Natural killer cell (primary cell): ENCODE measurements around the gene NOL3. TPM values are rescaled to one million over a fixed set of nuclear protein-coding genes. Genes with fewer than 3 reads are reported as not detected.
A peak's percentile ranks its signal among the peaks of the same experiment; 100 is the strongest.

Source experiments
- ATAC-seq, 3 donors: fragments of 150-1000 bp in 2 of 3; fragments of 200-7000 bp in 1 of 3; cut with Tn5 transposase; 1 replicate in 1 of 3; 2 replicates in 2 of 3; pipeline ENCODE4 v1.10.0; 2021; ENCODE audit warnings: mild to moderate bottlenecking in 2 of 3, moderate library complexity in 2 of 3
- DNase-seq, 2 donors: peaks; one replicate each; pipeline versions ENCODE4 v3.0.0 to v3.0.0-alpha.2; 2013 to 2021; ENCODE audit warnings: mixed read lengths in 1 of 2
- H3K27ac ChIP-seq: one replicate; pipeline ENCODE4 v1.5.1; 2013; ENCODE audit warnings: mild to moderate bottlenecking, low read length
- H3K27me3 ChIP-seq: one replicate; pipeline ENCODE4 v1.6.1; 2013; ENCODE audit warnings: low read length; ENCODE audit not compliant: control insufficient read depth, insufficient read depth
- H3K36me3 ChIP-seq: one replicate; pipeline ENCODE4 v1.6.1; 2013; ENCODE audit warnings: low read length; ENCODE audit not compliant: control insufficient read depth, insufficient read depth
- H3K4me1 ChIP-seq: one replicate; pipeline ENCODE4 v1.6.1; 2013; ENCODE audit warnings: low read length; ENCODE audit not compliant: control insufficient read depth, insufficient read depth
- H3K4me3 ChIP-seq: one replicate; pipeline ENCODE4 v1.5.1; 2013; ENCODE audit warnings: low read length
- H3K9me3 ChIP-seq: one replicate; pipeline ENCODE4 v1.6.1; 2013; ENCODE audit warnings: low read length; ENCODE audit not compliant: control insufficient read depth, insufficient read depth
- H3K27ac Mint-ChIP-seq, 2 donors: one replicate each; pipeline ENCODE4 v1.8.0; 2022; ENCODE audit warnings: mild to moderate bottlenecking in 2 of 2, mixed read lengths in 2 of 2, moderate library complexity in 1 of 2
- H3K27me3 Mint-ChIP-seq, 2 donors: one replicate each; pipeline ENCODE4 v1.8.0; 2022; ENCODE audit warnings: low read depth in 2 of 2, mixed read lengths in 2 of 2
- H3K36me3 Mint-ChIP-seq: one replicate; pipeline ENCODE4 v1.8.0; 2022; ENCODE audit warnings: mixed read lengths
- H3K4me1 Mint-ChIP-seq, 2 donors: one replicate each; pipeline ENCODE4 v1.8.0; 2022; ENCODE audit warnings: mixed read lengths in 2 of 2
- H3K4me3 Mint-ChIP-seq: one replicate; pipeline ENCODE4 v1.8.0; 2022; ENCODE audit warnings: mild to moderate bottlenecking, moderate library complexity, mixed read lengths
- H3K9me3 Mint-ChIP-seq, 2 donors: one replicate each; pipeline ENCODE4 v1.8.0; 2022; ENCODE audit warnings: mixed read lengths in 2 of 2
- CTCF ChIP-seq: fragments of 200-600 bp; IDR thresholded peaks from one replicate; pipeline ENCODE4 v1.8.0; 2022; ENCODE audit warnings: antibody characterized with exemption
- WGBS: methylation state at CpG from one replicate; pipeline ENCODE4 v1.1.7; 2013; ENCODE audit warnings: missing lambda C conversion rate; ENCODE audit not compliant: insufficient coverage; 5-methylcytosine and 5-hydroxymethylcytosine counted together
- intact Hi-C: fragments of 100-400 bp; cut with micrococcal nuclease; formaldehyde crosslinking; loops from one replicate; pipeline ENCODE4 v1.14.2; 2022
- total RNA-seq, 4 donors: library from RNA; stranded (reverse); fragments of 120-200 nt in 1 of 4; gene quantifications; one replicate each; pipeline versions ENCODE4 v1.2.3 to v1.2.4, GENCODE V29; 2013 to 2022

Gene NOL3
- total RNA-seq, 3 donors from 2014 or later (not counting 1 experiment from before 2014, with no cell fraction given) = 0.88 to 1.3 (median 1.3) TPM

- no peak for ATAC-seq
- peaks cover 14% of the 10 kb centered on the region for H3K36me3 Mint-ChIP-seq
These were observed 22.5 kb downstream of the NOL3 start for GRCh38 chr16:67192781-67193361.

GRCh38 chr16:67193536-67193935 lies 23.2 kb downstream of the NOL3 start:
- Histone ChIP-seq H3K27ac (no peak overlapping the region), H3K4me3 (no peak overlapping the region), H3K27me3 (no peaks in the 10 kb centered on the region), H3K4me1 (peaks cover 25% of the 10 kb centered on the region), H3K9me3 (no peaks in the 10 kb centered on the region), H3K36me3 (peaks cover 42% of the 10 kb centered on the region)
- Mint-ChIP-seq H3K27ac (peak overlapping the region; percentile 75 to 86), H3K4me1 (peaks cover 34 to 52% of the 10 kb centered on the region in 2 donors), H3K27me3 (no peaks in the 10 kb centered on the region), H3K9me3 (no peaks in the 10 kb centered on the region), H3K4me3 (peak overlapping the region; percentile 66), H3K36me3 (peaks cover 14% of the 10 kb centered on the region)
- DNase-seq (no peak), ATAC-seq (no peak)
- no peak for TF ChIP-seq CTCF
- intact Hi-C loops = loop anchor here (2.0 kb wide), 1 partner anchor 33 kb away; the partner anchor contains the start of gene TMEM208

More at GRCh38 chr16:67192781-67193361, 22.5 kb downstream of the NOL3 start:
- intact Hi-C loops = loop anchor here (1.0 to 2.0 kb wide), 2 partner anchors 10 to 34 kb away; partner anchors contain the start of genes MATCAP1 and TMEM208
- Mint-ChIP-seq H3K4me3 (peak overlapping the region; percentile 92), H3K27ac (peak overlapping the region; percentile 75 to 86), H3K27me3 (no peaks in the 10 kb centered on the region), H3K4me1 (peaks cover 34 to 52% of the 10 kb centered on the region in 2 donors), H3K9me3 (no peaks in the 10 kb centered on the region)
- Histone ChIP-seq H3K27ac (no peak overlapping the region), H3K4me3 (peak overlapping the region; percentile 82), H3K36me3 (peaks cover 35% of the 10 kb centered on the region), H3K27me3 (no peaks in the 10 kb centered on the region), H3K9me3 (no peaks in the 10 kb centered on the region), H3K4me1 (peaks cover 25% of the 10 kb centered on the region)
- no peak for TF ChIP-seq CTCF
- 42% methylated on average over 17 of the region's 17 CpGs for WGBS
- peak in 1 of 2 donors; percentile 40 for DNase-seq

GRCh38 chr16:67194260-67194659 lies 23.9 kb downstream of the NOL3 start:
- ATAC-seq (no peak), DNase-seq (no peak)
- H3K27me3 Mint-ChIP-seq = no peaks in the 10 kb centered on the region
- H3K9me3 Mint-ChIP-seq = no peaks in the 10 kb centered on the region
- no peak overlapping the region for H3K4me3 ChIP-seq
- H3K27me3 ChIP-seq = no peaks in the 10 kb centered on the region
- peaks cover 25% of the 10 kb centered on the region for H3K4me1 ChIP-seq
- H3K4me1 Mint-ChIP-seq = peaks cover 34 to 52% of the 10 kb centered on the region in 2 donors
- WGBS = 96% methylated on average over 4 of the region's 6 CpGs
- peak overlapping the region; percentile 75 to 86 for H3K27ac Mint-ChIP-seq
- no peak for TF ChIP-seq CTCF
- intact Hi-C loops = no loop called here
- peak overlapping the region; percentile 66 for H3K4me3 Mint-ChIP-seq
- peaks cover 42% of the 10 kb centered on the region for H3K36me3 ChIP-seq
- peaks cover 14% of the 10 kb centered on the region for H3K36me3 Mint-ChIP-seq
- no peak overlapping the region for H3K27ac ChIP-seq
- no peaks in the 10 kb centered on the region for H3K9me3 ChIP-seq

- no peak for TF ChIP-seq CTCF
- no peak for ATAC-seq
- no peak overlapping the region for H3K4me3 Mint-ChIP-seq
- no peaks in the 10 kb centered on the region for H3K27me3 Mint-ChIP-seq
- H3K4me1 ChIP-seq = peaks cover 25% of the 10 kb centered on the region
- WGBS = 93% methylated on average over 5 of the region's 5 CpGs
- no peak overlapping the region for H3K27ac ChIP-seq
- no peaks in the 10 kb centered on the region for H3K9me3 ChIP-seq
- H3K27me3 ChIP-seq = no peaks in the 10 kb centered on the region
- no peak overlapping the region for H3K4me3 ChIP-seq
- no peaks in the 10 kb centered on the region for H3K9me3 Mint-ChIP-seq
- H3K27ac Mint-ChIP-seq = peak overlapping the region; percentile 8 to 15
- peaks cover 34 to 52% of the 10 kb centered on the region in 2 donors for H3K4me1 Mint-ChIP-seq
- peaks cover 14% of the 10 kb centered on the region for H3K36me3 Mint-ChIP-seq
- intact Hi-C loops = no loop called here
- peaks cover 45% of the 10 kb centered on the region for H3K36me3 ChIP-seq
- no peak for DNase-seq
These were observed 25.3 kb downstream of the NOL3 start for GRCh38 chr16:67195676-67196075.
